HepG2 (cell line): ENCODE measurements around the gene RPS6KA3. TPM values are rescaled to one million over a fixed set of nuclear protein-coding genes. Genes with fewer than 3 reads are reported as not detected.

Experiments used
- AGO1 ChIP-seq: fragments of 200-400 bp; formaldehyde crosslinking; IDR thresholded peaks from 2 replicates; pipeline ENCODE4 v1.6.1; 2017; ENCODE audit warnings: mild to moderate bottlenecking, low read depth, low read length, moderate library complexity; ENCODE audit not compliant: poor library complexity, severe bottlenecking
- E2F1 ChIP-seq: sonication (generic); formaldehyde crosslinking; IDR thresholded peaks from 2 replicates; pipeline ENCODE4 v1.5.0; 2020; ENCODE audit warnings: missing genetic modification reagents
- GABPB1 ChIP-seq: IDR thresholded peaks from 2 replicates; pipeline ENCODE4 v1.6.1; 2016; ENCODE audit warnings: mild to moderate bottlenecking, missing genetic modification reagents, moderate library complexity, missing compliant biosample characterization
- HNRNPK ChIP-seq: fragments of 200-400 bp; formaldehyde crosslinking; IDR thresholded peaks from 2 replicates; pipeline ENCODE4 v1.6.1; 2018; ENCODE audit warnings: low read length, low read depth, moderate library complexity, mild to moderate bottlenecking; ENCODE audit not compliant: poor library complexity, severe bottlenecking
- HNRNPL ChIP-seq: fragments of 200-400 bp; formaldehyde crosslinking; IDR thresholded peaks from 2 replicates; pipeline ENCODE4 v1.6.1; 2017; ENCODE audit warnings: mild to moderate bottlenecking, low read depth, low read length
- HOXA9 ChIP-seq: sonication (generic); formaldehyde crosslinking; IDR thresholded peaks from 2 replicates; pipeline ENCODE4 v1.8.1; 2022; ENCODE audit warnings: missing genetic modification reagents, mild to moderate bottlenecking, moderate library complexity, borderline replicate concordance
- KDM4B ChIP-seq: sonication (generic); formaldehyde crosslinking; IDR thresholded peaks from 2 replicates; pipeline ENCODE4 v1.4.0; 2020; ENCODE audit warnings: missing genetic modification reagents
- KMT2B ChIP-seq: IDR thresholded peaks from 2 replicates; pipeline ENCODE4 v1.6.1; 2016; ENCODE audit warnings: missing genetic modification reagents, missing compliant biosample characterization
- MED8 ChIP-seq: sonication (generic); formaldehyde crosslinking; IDR thresholded peaks from 2 replicates; pipeline ENCODE4 v1.8.1; 2023; ENCODE audit warnings: mild to moderate bottlenecking, missing genetic modification reagents; ENCODE audit not compliant: insufficient replicate concordance
- POLR2A ChIP-seq, 2 experiments: IDR thresholded peaks; 2 replicates each; pipeline ENCODE4 v1.6.1; 2011; ENCODE audit warnings: low read depth in 2 of 2, low read length in 2 of 2, mild to moderate bottlenecking in 1 of 2, moderate library complexity in 1 of 2; ENCODE audit not compliant: insufficient read depth in 1 of 2
- REPIN1 ChIP-seq: sonication (generic); formaldehyde crosslinking; IDR thresholded peaks from 2 replicates; pipeline ENCODE4 v1.8.0; 2022; ENCODE audit warnings: missing genetic modification reagents, low read depth, mild to moderate bottlenecking, borderline replicate concordance
- SUZ12 ChIP-seq: fragments of 150-350 bp; IDR thresholded peaks from 2 replicates; pipeline ENCODE4 v1.6.1; 2014; ENCODE audit warnings: low read depth, low read length
- TAF1 ChIP-seq: sonication (generic); formaldehyde crosslinking; IDR thresholded peaks from 2 replicates; pipeline ENCODE4 v1.4.0; 2020; ENCODE audit warnings: missing genetic modification reagents
- TFDP2 ChIP-seq: sonication (generic); formaldehyde crosslinking; IDR thresholded peaks from 2 replicates; pipeline ENCODE4 v1.4.0; 2020; ENCODE audit warnings: missing genetic modification reagents
- TOE1 ChIP-seq: sonication (generic); formaldehyde crosslinking; IDR thresholded peaks from 2 replicates; pipeline ENCODE4 v1.4.0; 2020; ENCODE audit warnings: mild to moderate bottlenecking, missing genetic modification reagents
- TOPORS ChIP-seq: sonication (generic); formaldehyde crosslinking; IDR thresholded peaks from 2 replicates; pipeline ENCODE4 v1.8.0; 2023; ENCODE audit warnings: mild to moderate bottlenecking, missing genetic modification reagents
- ZMYM4 ChIP-seq: sonication (generic); formaldehyde crosslinking; IDR thresholded peaks from 2 replicates; pipeline ENCODE4 v1.8.1; 2023; ENCODE audit warnings: mild to moderate bottlenecking, missing genetic modification reagents
- ZNF30 ChIP-seq: sonication (generic); formaldehyde crosslinking; IDR thresholded peaks from 2 replicates; pipeline ENCODE4 v1.5.0; 2020; ENCODE audit warnings: mild to moderate bottlenecking, missing genetic modification reagents
- ZNF547 ChIP-seq: sonication (generic); formaldehyde crosslinking; IDR thresholded peaks from 2 replicates; pipeline ENCODE4 v1.5.1; 2020; ENCODE audit warnings: mild to moderate bottlenecking, missing genetic modification reagents
- ZNF883 ChIP-seq: sonication (generic); formaldehyde crosslinking; IDR thresholded peaks from 2 replicates; pipeline ENCODE4 v1.5.1; 2020; ENCODE audit warnings: mild to moderate bottlenecking, missing genetic modification reagents; ENCODE audit errors: not compliant biosample characterization
- ZXDC ChIP-seq: sonication (generic); formaldehyde crosslinking; IDR thresholded peaks from 2 replicates; pipeline ENCODE4 v1.5.0; 2020; ENCODE audit warnings: mild to moderate bottlenecking, missing genetic modification reagents
- polyA plus RNA-seq, 8 experiments: library from polyadenylated mRNA; depleted of rRNA in 3 of 8; stranded (reverse) in 7 of 8; unstranded in 1 of 8; fragments of >200 nt; fragmentation: Illumina TruSeq in 4 of 8; extraction: Trizol in 4 of 8; gene quantifications; 2 replicates each; pipeline versions ENCODE4 v1.2.1 to v1.2.3, GENCODE V29; 2011 to 2016; ENCODE audit warnings: low read depth in 4 of 8, missing spikeins in 1 of 8, mixed read lengths in 1 of 8; ENCODE audit not compliant: insufficient read depth in 1 of 8
- total RNA-seq, 5 experiments: library from RNA; depleted of rRNA; stranded (reverse); fragments of >200 nt; fragmentation: Illumina TruSeq; extraction: Trizol; gene quantifications; 2 replicates each; pipeline ENCODE4 v1.2.3, GENCODE V29; 2016; ENCODE audit warnings: low read depth in 1 of 5
- TF ChIP-seq, protein P1 (sequence below): IDR thresholded peaks from 2 replicates; pipeline ENCODE4 v1.6.1; 2016; ENCODE audit warnings: low read depth

Gene RPS6KA3
- total and polyA plus RNA-seq, 2 of the 13 experiments (the other 11 are each of a cell fraction or from before 2014, with no cell fraction given): 314 to 357 TPM

DNA sequence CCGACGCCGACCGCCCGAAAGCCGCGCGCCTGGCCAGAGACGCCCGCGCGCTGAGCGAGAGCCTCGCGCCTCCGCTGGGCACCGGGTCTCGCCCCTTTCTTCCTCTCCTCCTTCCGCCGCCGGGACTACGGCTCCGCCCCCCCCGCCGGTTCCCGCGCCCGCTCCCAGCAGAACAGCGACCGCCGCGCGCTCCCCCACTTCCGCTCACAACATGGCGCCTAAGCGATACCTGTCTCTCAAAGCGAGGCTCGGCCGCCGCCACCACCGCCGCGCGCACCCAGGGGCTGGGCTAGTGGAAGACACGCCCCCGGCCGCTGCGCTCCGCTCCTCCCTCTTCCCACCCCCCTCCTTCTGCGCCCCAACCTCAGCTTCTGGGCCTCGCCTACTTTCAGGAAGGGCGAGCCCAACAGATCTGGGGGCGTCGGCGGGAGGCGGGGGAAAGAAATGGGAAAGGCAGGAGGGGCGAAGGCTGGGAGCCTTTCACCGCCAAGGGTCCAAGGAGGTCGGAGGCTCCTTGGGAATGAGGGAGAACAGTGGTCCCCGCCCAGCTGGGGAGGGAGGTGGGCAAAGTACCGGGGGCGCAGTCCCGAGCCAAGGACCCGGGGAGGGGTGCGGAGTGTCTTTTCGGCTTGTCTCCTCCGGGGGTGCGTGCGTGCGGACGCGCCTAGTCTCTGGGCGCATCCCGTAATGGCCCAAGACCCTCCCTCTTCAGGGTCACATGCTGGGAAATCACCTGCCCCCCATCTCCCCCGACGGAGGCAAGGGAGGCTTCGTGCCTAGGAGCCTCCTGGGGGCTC, at the start of gene RPS6KA3 (continued):
- TF ChIP-seq, protein P1, sequence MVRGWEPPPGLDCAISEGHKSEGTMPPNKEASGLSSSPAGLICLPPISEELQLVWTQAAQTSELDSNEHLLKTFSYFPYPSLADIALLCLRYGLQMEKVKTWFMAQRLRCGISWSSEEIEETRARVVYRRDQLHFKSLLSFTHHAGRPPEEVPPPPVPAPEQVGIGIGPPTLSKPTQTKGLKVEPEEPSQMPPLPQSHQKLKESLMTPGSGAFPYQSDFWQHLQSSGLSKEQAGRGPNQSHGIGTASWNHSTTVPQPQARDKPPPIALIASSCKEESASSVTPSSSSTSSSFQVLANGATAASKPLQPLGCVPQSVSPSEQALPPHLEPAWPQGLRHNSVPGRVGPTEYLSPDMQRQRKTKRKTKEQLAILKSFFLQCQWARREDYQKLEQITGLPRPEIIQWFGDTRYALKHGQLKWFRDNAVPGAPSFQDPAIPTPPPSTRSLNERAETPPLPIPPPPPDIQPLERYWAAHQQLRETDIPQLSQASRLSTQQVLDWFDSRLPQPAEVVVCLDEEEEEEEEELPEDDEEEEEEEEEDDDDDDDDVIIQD: 0 out of 2 replicates have a peak, but pooled peaks have one; percentile 44
- TF ChIP-seq ZXDC (CRISPR knock-in tag): no peak
- TF ChIP-seq GABPB1: peak; percentile 91
- peak; percentile 34; the same call in 1 of the 2 replicates for TF ChIP-seq HOXA9 (CRISPR knock-in tag)
- TF ChIP-seq ZMYM4 (CRISPR knock-in tag): peak; percentile 58
- TF ChIP-seq ZNF883 (CRISPR knock-in tag): peak; percentile 11
- peak; percentile 34; the same call in 1 of the 2 replicates for TF ChIP-seq KMT2B (CRISPR knock-in tag)
- TF ChIP-seq ZNF547 (CRISPR knock-in tag): peak; percentile 62; the same call in 1 of the 2 replicates
- TF ChIP-seq MED8 (CRISPR knock-in tag): peak; percentile 73
- TF ChIP-seq KDM4B (CRISPR knock-in tag): no peak
- no peak for TF ChIP-seq SUZ12
- peak; percentile 33 for TF ChIP-seq AGO1
- TF ChIP-seq POLR2A (IDR thresholded peaks at IDR 0.05; ENCODE audit: insufficient read depth in 1 of 2, low read depth in 2 of 2, low read length in 2 of 2): peak; percentile 42 to 57; a peak in 3 of 4 replicates
- TF ChIP-seq E2F1 (CRISPR knock-in tag): 0 out of 2 replicates have a peak, but pooled peaks have one; percentile 30
- no peak for TF ChIP-seq TOE1 (CRISPR knock-in tag)
- peak; percentile 85 for TF ChIP-seq TFDP2 (CRISPR knock-in tag)
- peak; percentile 65; the same call in 1 of the 2 replicates for TF ChIP-seq REPIN1
- TF ChIP-seq HNRNPK: peak; percentile 82
- TF ChIP-seq HNRNPL: 0 out of 2 replicates have a peak, but pooled peaks have one; percentile 28
- TF ChIP-seq ZNF30 (CRISPR knock-in tag): no peak
- TF ChIP-seq TOPORS (CRISPR knock-in tag): peak; percentile 34; the same call in 1 of the 2 replicates
- peak; percentile 85 for TF ChIP-seq TAF1 (CRISPR knock-in tag)
